AG09319 (cell line): ENCODE results near the gene TK2.
A peak's percentile ranks its signal among the peaks of the same experiment; 100 is the strongest.

ENCODE experiments used
- DNase-seq: peaks from one replicate; pipeline ENCODE4 v3.0.0-alpha.2; 2010; ENCODE audit warnings: low read depth; ENCODE audit errors: extremely low read depth
- TF ChIP-seq, protein P1 (sequence below): IDR thresholded peaks from 2 replicates; pipeline ENCODE4 v1.5.1; 2011; ENCODE audit warnings: low read depth, mild to moderate bottlenecking, inconsistent platforms, low read length, moderate library complexity

TK2 gene

DNA sequence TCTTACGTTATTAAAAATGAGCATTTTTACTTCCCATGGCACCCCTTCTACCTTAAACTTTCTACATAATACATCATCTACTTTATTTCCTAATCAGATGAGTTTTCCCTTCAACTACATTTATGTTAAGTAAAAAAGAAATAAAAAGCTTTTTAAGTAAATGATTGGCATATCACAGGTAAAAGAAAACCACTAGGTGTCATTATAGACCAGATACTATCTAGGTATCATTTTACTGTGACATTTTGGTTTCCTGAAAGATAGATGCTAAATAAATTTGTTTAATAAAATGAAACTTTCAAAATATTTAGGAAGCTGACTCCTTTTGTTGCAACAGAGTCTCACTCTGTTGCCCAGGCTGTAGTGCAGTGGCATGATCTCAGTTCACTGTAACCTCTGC, 12.5 kb upstream of the TK2 start:
- DNase-seq: no peak
- TF ChIP-seq, protein P1, sequence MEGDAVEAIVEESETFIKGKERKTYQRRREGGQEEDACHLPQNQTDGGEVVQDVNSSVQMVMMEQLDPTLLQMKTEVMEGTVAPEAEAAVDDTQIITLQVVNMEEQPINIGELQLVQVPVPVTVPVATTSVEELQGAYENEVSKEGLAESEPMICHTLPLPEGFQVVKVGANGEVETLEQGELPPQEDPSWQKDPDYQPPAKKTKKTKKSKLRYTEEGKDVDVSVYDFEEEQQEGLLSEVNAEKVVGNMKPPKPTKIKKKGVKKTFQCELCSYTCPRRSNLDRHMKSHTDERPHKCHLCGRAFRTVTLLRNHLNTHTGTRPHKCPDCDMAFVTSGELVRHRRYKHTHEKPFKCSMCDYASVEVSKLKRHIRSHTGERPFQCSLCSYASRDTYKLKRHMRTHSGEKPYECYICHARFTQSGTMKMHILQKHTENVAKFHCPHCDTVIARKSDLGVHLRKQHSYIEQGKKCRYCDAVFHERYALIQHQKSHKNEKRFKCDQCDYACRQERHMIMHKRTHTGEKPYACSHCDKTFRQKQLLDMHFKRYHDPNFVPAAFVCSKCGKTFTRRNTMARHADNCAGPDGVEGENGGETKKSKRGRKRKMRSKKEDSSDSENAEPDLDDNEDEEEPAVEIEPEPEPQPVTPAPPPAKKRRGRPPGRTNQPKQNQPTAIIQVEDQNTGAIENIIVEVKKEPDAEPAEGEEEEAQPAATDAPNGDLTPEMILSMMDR: no peak

DNA sequence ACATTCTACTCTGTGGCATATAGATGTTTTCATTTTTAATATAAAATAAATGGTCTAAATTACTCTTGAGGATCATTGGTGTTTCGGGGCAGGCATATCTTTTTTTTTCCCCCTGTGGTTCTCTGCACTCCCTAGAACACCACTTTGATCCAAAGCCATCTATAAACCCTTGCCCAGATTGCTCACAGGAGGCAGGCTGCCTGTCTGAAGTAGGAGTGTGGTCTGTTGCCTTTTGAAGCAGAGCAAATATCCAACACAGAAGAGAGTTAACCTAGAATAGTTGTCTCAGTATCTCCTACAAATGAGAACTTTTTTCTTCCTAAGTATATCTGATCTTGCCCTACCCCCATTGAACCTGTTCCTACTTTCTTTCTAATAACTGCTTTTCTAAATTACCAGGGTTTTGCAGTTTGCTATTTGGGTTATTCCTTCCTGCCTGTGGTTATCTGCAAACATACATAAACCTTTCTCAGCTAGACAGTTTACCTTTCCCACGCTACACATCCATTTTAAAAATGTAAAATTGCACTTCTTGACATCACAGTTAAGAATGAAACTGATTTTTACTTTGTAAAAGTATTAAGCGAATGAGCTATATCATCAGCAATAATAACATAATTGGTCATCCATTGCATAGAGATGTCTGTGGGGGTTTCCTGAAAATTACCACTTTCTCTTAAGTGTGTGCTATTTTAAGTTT, 11.6 kb upstream of the TK2 start:
- no peak for DNase-seq
- TF ChIP-seq, protein P1: no peak

DNA sequence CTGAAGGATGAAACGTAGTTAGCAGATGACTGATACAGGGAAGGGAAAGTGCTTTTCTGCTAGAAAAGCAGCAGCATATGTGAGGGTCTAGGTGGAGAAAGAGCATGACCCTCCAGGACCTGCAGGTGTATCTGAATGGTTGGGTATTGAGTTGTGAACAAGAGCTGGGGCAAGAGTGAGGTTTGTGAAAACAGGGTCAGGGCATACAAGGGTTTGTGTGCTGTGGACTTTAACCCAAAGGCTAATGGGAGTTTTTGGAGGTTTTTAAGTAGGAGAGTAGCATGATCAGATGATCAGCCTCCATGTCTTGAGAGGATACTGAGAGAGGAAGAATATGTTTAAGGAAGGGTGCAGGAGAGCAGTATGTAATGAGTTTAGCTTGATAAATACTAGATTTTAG, 10.2 kb upstream of the TK2 start:
- no peak for DNase-seq
- TF ChIP-seq, protein P1: no peak

DNA sequence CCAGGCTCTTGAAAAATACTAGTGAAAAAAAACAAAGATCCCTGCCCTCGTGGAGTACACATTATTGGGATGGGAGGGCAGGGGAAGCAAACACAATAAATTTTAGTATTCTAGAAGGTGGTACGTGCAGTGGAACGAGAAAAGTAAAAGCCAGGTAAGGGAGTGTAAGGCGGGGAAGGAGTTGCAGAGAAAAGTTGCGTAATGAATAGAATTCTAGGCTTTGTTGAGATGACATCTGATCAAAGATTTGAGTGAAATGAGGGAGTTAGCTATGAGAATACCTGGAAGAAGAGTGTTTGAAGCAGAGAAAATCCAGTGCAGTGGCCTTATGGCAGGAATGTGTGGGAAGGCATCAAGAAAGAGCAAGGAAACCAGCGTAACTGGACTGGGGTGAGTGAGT, 4.6 kb upstream of the TK2 start:
- TF ChIP-seq, protein P1: no peak

DNA sequence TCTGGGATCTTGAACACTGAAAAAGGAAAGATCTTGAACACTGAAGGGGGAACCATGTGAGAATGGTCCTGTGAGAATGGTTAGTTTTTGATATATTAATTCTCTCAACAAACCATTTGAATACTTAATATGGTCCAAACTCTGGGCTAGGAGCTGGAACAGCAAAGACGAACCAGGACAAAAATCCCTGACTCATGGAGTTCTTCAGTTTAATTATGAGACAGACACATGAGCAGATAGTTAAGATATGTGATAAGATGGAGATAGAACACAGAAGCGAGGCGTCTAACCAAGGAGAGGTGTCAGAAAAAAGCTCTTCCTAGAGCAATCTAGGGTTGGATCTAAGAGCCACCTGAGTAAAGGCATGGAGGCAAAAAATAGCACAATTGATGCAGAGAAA, 4.1 kb upstream of the TK2 start:
- TF ChIP-seq, protein P1: no peak

More for the DNA sequence above, 4.6 kb upstream of the TK2 start:
- no peak for DNase-seq

DNA sequence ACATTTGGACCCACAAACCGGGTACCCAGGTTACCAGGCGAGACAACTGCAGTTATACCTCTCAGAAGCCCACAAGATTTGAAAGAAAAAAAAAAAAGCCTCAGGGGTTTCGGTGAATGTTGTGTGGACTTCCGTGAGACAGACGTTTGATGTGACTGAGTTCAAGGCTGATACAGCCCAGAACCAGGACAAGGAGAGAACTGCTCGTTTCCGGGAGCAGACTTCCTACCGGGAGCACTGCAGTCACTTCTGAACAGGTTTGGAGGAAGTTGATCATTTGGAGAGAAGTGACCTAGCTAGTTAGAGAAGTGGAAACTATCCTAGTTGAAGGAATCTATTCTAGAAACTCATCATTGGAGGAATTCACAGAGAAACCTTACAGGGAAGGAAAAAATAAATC, 3.3 kb upstream of the TK2 start:
- no peak for DNase-seq
- TF ChIP-seq, protein P1: no peak

More for the DNA sequence above, 4.1 kb upstream of the TK2 start:
- no peak for DNase-seq

DNA sequence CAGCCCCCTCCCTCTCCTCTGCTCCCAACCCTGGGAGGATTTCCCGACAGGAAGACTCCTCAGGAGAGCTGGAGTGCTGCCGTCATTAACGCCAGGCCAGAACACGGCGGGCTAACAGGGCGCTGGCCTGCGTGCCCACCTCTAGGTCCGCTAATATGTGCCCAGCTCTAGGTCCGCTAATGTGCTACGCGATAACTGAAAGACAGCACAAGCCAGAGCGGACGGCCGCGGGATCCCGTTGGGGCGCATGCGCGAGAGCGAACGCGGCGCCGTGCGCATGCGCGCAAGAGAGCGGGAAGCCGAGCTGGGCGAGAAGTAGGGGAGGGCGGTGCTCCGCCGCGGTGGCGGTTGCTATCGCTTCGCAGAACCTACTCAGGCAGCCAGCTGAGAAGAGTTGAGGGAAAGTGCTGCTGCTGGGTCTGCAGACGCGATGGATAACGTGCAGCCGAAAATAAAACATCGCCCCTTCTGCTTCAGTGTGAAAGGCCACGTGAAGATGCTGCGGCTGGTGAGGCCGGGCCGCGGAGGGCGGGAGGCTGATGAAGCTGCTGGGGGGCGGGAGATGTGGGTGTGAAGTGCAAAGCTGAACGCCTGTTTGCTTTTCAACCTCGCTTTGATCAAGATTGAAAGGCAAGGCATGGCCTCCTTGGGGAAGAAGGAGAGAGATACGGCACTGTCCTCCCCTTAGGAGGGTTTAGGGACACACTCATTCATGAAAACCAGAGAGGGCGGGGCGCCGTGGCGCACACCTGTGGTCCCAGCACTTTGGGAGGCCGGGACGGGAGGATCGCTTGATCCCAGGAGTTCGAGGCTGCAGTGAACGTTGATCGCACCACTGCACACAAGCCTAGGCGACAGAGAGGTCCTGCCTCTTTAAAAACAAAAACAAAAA, 2.6 kb upstream of the TK2 start, which contains the start of gene CKLF:
TSS of gene CKLF (plus strand) at position 291 of the 892 bp plus-strand sequence. CDS start at position 431, 140 bp downstream.
- peak; percentile 61 for DNase-seq
- TF ChIP-seq, protein P1: no peak
